ENCODE results near the gene HEATR9. TPM values are rescaled to one million over a fixed set of nuclear protein-coding genes. Genes with fewer than 3 reads are reported as not detected.

HEATR9 gene
- 1 to 10 TPM; 6.1 to 7.8 TPM for total RNA-seq
- 28.3 TPM for polyA plus RNA-seq (ENCODE audit: insufficient read depth, low read depth, low replicate concordance)
- long read RNA-seq, donor 1 = 0 reads
- long read RNA-seq, donor 2 = 0 reads

GRCh38 chr17:35868737-35869136 lies at the start of gene HEATR9:
HEATR9 (minus strand) TSS chr17:35868891; CDS start chr17:35868742, 149 bp downstream.
- no peak within 1 kb of the TSS for H3K4me3 ChIP-seq
- H3K9me3 ChIP-seq = no peaks in the 10 kb centered on the region
- intact Hi-C loops (cut with DNase I; ENCODE audit: low total_unique reads) = no loop called here
- H3K27ac ChIP-seq = no peak within 1 kb of the TSS
- DNase-seq = no peak
- no peak for TF ChIP-seq CTCF (IDR thresholded peaks at IDR 0.05)
- TF ChIP-seq POLR2A (IDR thresholded peaks at IDR 0.05) = no peak
- 94 to 98% methylated on average over 3 of the region's 3 CpGs for WGBS, 2 donors
- no peaks in the 10 kb centered on the region for H3K4me1 ChIP-seq
- H3K27me3 ChIP-seq = no peaks in the 10 kb centered on the region
- H3K36me3 ChIP-seq (ENCODE audit: low read depth, missing control alignments) = no peaks in the 10 kb centered on the region

GRCh38 chr17:35917519-35918213 lies 49.0 kb upstream of the HEATR9 start:
- H3K4me1 ChIP-seq = no peaks in the 10 kb centered on the region
- H3K27ac ChIP-seq = no peak overlapping the region
- no peaks in the 10 kb centered on the region for H3K9me3 ChIP-seq
- no peaks in the 10 kb centered on the region for H3K36me3 ChIP-seq (ENCODE audit: low read depth, missing control alignments)
- peak overlapping the region in 1 of 2 donors; percentile 15 for H3K4me3 ChIP-seq
- H3K27me3 ChIP-seq = no peaks in the 10 kb centered on the region
- peak; percentile 33 for DNase-seq
- TF ChIP-seq POLR2A (IDR thresholded peaks at IDR 0.05) (no peak), CTCF (IDR thresholded peaks at IDR 0.05) (no peak)
- intact Hi-C loops (cut with DNase I; ENCODE audit: low total_unique reads) = no loop called here
- 69 to 85% methylated on average over 25 to 29 of the region's 29 CpGs for WGBS, 2 donors

- 86 to 100% methylated on average over 1 to 3 of the region's 3 CpGs for WGBS, 2 donors
- Histone ChIP-seq H3K36me3 (ENCODE audit: low read depth, missing control alignments) (no peaks in the 10 kb centered on the region), H3K9me3 (no peaks in the 10 kb centered on the region), H3K27ac (no peak overlapping the region), H3K4me3 (no peak overlapping the region), H3K4me1 (no peaks in the 10 kb centered on the region), H3K27me3 (no peaks in the 10 kb centered on the region)
- TF ChIP-seq CTCF (IDR thresholded peaks at IDR 0.05) (no peak), POLR2A (IDR thresholded peaks at IDR 0.05) (no peak)
- DNase-seq = no peak
- intact Hi-C loops (cut with DNase I; ENCODE audit: low total_unique reads) = no loop called here
Measured at GRCh38 chr17:35915153-35915964, 46.7 kb upstream of the HEATR9 start.

GRCh38 chr17:35914354-35914753 lies 45.7 kb upstream of the HEATR9 start:
- H3K4me1 ChIP-seq = no peaks in the 10 kb centered on the region
- intact Hi-C loops (cut with DNase I; ENCODE audit: low total_unique reads) = no loop called here
- no peaks in the 10 kb centered on the region for H3K36me3 ChIP-seq (ENCODE audit: low read depth, missing control alignments)
- no peak overlapping the region for H3K27ac ChIP-seq
- no peak for DNase-seq
- H3K4me3 ChIP-seq = no peak overlapping the region
- H3K27me3 ChIP-seq = no peaks in the 10 kb centered on the region
- no peaks in the 10 kb centered on the region for H3K9me3 ChIP-seq
- no peak for TF ChIP-seq POLR2A (IDR thresholded peaks at IDR 0.05)
- TF ChIP-seq CTCF (IDR thresholded peaks at IDR 0.05) = no peak
- WGBS, 2 donors = 90% methylated on average over 1 of the region's 1 CpG; no CpG with 5 or more reads in 1 of the 2 donors

All from testis (tissue), 5 donors.